Muscle of leg (tissue), 11 donors: ENCODE data around the gene CRLF2. TPM values are rescaled to one million over a fixed set of nuclear protein-coding genes. Genes with fewer than 3 reads are reported as not detected.
"Not testable (repeated sequence)": the region's sequence is repeated elsewhere in the genome, so short reads cannot be mapped to it uniquely, and the experiment has no call there.

ENCODE experiments used
- DNase-seq: peaks from one replicate; pipeline ENCODE4 v3.0.0; 2013
- H3K27ac ChIP-seq: one replicate; pipeline ENCODE4 v1.5.1; 2013; ENCODE audit warnings: mild to moderate bottlenecking, low read length, control low read depth
- H3K27me3 ChIP-seq: one replicate; pipeline ENCODE4 v1.6.1; 2013; ENCODE audit warnings: low read length; ENCODE audit not compliant: control insufficient read depth, insufficient read depth
- H3K36me3 ChIP-seq: one replicate; pipeline ENCODE4 v1.6.1; 2013; ENCODE audit warnings: low read length; ENCODE audit not compliant: control insufficient read depth, insufficient read depth
- H3K4me1 ChIP-seq: one replicate; pipeline ENCODE4 v1.6.1; 2013; ENCODE audit warnings: low read length; ENCODE audit not compliant: control insufficient read depth, insufficient read depth
- H3K4me3 ChIP-seq: one replicate; pipeline ENCODE4 v1.5.1; 2013; ENCODE audit warnings: low read length, control low read depth
- H3K9me3 ChIP-seq: replicated peaks from 2 replicates; pipeline ENCODE4 v1.6.1; 2013; ENCODE audit warnings: low read depth, low read length; ENCODE audit not compliant: control insufficient read depth
- WGBS: methylation state at CpG from one replicate; pipeline ENCODE4 v1.1.5; 2013; ENCODE audit warnings: missing lambda C conversion rate; ENCODE audit not compliant: insufficient coverage; 5-methylcytosine and 5-hydroxymethylcytosine counted together
- polyA plus RNA-seq, 8 donors: library from polyadenylated mRNA; unstranded; fragments of 120-200 nt; gene quantifications; one replicate each; pipeline versions ENCODE4 v1.2.1 to v1.2.3, GENCODE V29; 2013; ENCODE audit warnings: inconsistent platforms in 1 of 8, low replicate concordance in 1 of 8; ENCODE audit not compliant: insufficient read length in 8 of 8, insufficient read depth in 1 of 8
- total RNA-seq: library from RNA; stranded (reverse); fragments of 120-200 nt; gene quantifications from one replicate; pipeline ENCODE4 v1.2.4, GENCODE V29; 2013

Gene CRLF2
- total and polyA plus RNA-seq, 9 donors, result 0.10 to 0.21 (median 0.13) TPM; not detected in 6

DNA sequence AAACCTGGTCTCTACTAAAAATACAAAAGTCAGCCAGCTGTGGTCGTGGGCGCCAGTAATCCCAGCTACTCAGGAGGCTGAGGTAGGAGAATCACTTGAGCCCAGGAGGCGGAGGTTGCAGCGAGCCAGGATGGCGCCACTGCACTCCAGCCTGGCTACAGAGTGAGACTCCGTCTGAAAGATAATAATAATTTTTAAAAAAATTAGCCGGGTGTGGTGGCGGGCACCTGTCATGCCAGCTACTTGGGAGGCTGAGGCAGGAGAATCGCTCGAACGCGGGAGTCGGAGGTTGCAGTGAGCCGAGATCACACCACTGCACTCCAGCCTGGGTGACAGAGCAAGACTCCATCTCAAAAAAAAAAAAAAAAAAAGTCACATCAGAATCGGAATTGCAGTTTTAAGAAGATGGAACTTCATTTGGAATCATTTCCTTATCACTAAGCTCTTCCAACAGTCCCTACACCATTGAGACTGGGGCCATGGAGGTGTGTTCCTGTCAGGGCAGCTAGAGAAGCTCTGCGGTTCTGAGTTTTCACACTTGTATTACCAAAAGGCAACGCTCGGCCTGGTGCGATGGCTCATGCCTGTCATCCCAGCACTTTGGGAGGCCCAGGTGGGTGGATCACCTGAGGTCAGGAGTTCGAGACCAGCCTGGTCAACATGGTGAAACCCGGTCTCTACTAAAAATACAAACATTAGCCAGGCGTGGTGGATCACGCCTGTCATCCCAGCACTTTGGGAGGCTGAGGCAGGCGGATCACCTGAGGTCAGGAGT lies 55.6 kb downstream of the CRLF2 start:
- H3K4me3 ChIP-seq, H3K27me3 ChIP-seq, H3K27ac ChIP-seq, H3K36me3 ChIP-seq, H3K4me1 ChIP-seq, DNase-seq, H3K9me3 ChIP-seq: not testable (repeated sequence)
- 88% methylated on average over 16 of the region's 24 CpGs for WGBS

DNA sequence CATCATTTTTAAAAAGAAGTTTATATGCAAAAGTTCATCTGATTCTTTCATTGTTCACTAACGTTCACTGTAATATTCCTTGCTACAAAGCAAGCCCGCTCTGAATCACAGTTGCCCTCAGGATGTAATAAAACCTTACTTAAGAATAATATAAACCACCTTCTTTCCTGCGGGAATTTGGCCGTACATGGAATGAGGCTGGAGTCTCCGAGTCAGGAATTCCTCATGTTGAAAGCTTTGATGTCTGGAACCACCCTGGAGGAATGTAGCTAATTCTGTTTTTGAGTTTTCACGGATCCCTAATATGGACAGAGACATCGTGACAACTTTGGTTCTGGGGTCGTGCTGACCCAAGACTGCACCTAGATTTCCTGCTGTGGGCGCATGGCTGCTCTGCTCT lies 58.5 kb downstream of the CRLF2 start:
- H3K4me3 ChIP-seq, result no peak overlapping the region
- no peaks in the 10 kb centered on the region for H3K9me3 ChIP-seq
- no peak overlapping the region for H3K27ac ChIP-seq
- DNase-seq, result no peak
- H3K36me3 ChIP-seq, result no peaks in the 10 kb centered on the region
- H3K27me3 ChIP-seq, result peaks cover 2% of the 10 kb centered on the region
- WGBS, result 19% methylated on average over 5 of the region's 9 CpGs
- H3K4me1 ChIP-seq, result no peaks in the 10 kb centered on the region

DNA sequence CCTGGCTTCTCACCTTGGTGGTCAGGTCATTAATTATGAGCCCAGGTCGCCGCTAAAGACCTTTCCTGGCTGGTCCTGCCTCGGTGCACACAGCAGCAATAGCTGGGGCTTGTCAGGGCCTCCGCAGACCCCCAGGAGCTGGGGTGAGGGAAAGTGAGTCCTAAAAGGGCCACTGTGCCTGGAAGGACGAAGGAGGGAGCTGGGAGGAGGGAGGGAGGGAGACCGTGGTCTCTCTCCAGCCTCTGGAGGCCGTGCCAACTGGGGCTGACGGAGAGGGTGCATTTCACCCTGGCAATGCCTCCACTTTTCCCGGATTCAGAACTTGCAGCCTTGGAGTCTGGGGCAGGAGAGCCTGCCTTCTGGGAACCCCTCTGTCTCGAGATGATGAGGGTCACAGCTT lies 60.4 kb downstream of the CRLF2 start:
- H3K4me1 ChIP-seq, result no peaks in the 10 kb centered on the region
- H3K27me3 ChIP-seq, result peaks cover 7% of the 10 kb centered on the region
- 40% methylated on average over 9 of the region's 10 CpGs for WGBS
- no peak overlapping the region for H3K4me3 ChIP-seq
- DNase-seq, result no peak
- H3K36me3 ChIP-seq, result no peaks in the 10 kb centered on the region
- no peak overlapping the region for H3K27ac ChIP-seq
- no peaks in the 10 kb centered on the region for H3K9me3 ChIP-seq

DNA sequence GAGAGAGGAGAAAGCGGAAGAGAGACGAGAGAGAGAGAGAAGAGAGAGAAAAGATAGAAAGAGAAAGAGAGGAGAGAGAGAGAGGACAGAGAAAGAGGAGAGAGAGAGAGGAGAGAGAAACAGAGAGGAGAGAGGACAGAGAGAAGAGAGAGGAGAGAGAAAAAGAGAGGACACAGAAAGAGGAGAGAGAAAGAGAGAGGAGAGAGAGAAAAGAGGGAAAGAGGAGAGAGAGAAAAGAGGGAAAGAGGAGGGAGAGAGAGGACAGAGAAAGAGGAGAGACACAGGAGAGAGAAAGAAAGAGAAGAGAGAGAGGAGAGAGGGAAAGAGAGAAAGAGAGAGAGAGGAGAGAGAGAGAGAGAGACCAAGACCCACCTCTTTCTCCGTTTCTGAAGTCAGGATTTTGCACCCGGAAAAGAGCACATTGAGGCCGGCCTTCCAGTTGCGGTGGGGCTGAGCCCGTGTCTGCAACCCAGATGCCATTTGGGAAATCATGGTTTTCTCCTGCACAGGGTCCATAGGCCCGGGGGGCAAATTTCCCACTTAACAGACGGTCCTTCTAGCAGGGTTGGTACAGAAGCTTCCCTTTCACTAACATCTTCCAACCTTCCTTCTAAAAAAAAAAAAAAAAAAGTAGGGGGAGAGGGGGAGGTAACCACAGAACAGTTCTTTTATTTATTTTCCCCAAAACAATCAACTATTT lies 60.9 kb downstream of the CRLF2 start:
- H3K4me1 ChIP-seq, result no peaks in the 10 kb centered on the region
- no peak overlapping the region for H3K4me3 ChIP-seq
- H3K27ac ChIP-seq, result no peak overlapping the region
- no peaks in the 10 kb centered on the region for H3K36me3 ChIP-seq
- H3K27me3 ChIP-seq, result peaks cover 7% of the 10 kb centered on the region
- 25% methylated on average over 7 of the region's 9 CpGs for WGBS
- DNase-seq, result no peak
- H3K9me3 ChIP-seq, result no peaks in the 10 kb centered on the region

DNA sequence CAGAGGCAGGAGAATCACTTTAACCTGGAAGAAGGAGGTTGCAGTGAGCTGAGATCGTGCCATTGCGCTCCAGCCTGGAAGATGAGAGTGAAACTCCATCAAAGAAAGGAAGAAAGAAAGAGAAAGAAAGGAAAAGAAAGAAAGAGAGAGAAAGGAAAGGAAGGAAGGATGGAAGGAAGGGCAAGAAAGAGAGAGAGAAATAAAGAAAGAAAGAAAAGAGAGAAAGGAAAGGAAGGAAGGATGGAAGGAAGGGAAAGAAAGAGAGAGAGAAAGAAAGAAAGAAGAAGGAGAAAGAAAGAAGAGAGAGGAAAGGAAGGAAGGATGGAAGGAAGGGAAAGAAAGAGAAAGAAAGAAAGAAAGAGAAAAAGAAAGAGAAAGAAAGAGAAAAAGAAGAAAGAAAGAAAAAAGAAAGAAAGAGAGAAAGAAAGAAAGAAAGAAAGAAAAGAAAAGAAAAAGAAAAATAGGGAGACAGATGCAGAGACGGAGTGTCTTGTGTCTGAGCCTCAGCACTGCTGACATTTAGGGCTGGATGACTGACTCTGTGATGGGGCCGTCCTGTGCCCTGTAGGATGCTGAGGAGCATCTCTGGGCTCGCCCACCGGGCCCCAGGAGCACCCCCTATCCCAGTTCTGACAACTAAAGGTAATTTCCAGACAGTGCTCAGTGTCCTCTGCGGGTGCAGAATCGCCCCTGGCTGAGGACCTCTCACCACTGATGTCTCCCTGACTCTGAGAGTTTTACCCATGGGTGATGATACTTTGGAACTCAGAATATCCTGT lies 61.7 kb downstream of the CRLF2 start:
- no peaks in the 10 kb centered on the region for H3K9me3 ChIP-seq
- no peak overlapping the region for H3K4me3 ChIP-seq
- H3K27ac ChIP-seq, result no peak overlapping the region
- DNase-seq, result no peak
- WGBS, result 69% methylated on average over 7 of the region's 8 CpGs
- H3K27me3 ChIP-seq, result peaks cover 7% of the 10 kb centered on the region
- H3K36me3 ChIP-seq, result no peaks in the 10 kb centered on the region
- H3K4me1 ChIP-seq, result no peaks in the 10 kb centered on the region

DNA sequence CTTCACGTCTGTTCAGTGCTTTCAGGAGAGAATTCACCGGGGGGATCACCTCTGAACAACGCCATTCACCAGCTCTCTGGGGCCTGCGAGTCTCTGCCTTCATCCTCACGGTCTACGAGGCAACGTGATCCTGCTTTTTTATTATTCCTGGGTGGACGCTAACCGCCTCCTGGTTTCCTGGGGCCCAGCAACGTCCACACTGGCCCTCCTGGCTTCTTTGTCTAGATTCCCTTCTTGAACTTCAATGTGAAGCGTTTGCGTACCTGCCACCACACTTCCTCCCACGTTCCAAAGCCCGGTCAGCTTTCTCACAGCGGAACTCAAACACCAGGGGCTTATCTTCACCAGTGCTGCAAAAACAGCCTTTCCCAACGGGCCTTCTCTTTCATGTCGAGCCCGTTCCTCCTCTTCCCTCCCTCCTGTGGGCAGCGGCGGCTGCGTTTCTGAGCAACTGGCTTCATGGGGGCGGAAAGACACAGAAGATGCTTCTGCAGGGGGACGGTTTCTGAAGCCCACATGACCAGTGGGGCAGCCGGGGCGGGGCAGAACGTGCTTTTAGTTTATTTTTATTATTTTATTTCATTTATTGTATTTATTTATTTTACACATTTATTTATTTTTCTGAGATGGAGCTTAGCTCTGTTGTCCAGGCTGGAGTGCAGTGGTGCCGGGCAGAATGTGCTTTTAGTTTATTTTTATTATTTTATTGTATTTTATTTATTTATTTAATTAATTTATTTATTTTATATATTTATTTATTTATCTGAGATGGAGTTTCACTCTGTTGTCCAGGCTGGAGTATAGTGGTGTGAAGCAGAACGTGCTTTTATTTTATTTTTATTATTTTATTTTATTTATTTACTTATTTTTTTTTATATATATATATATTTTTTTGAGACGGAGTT lies 64.6 kb downstream of the CRLF2 start:
- no peak for DNase-seq
- no peak overlapping the region for H3K4me3 ChIP-seq
- 42% methylated on average over 21 of the region's 29 CpGs for WGBS

DNA sequence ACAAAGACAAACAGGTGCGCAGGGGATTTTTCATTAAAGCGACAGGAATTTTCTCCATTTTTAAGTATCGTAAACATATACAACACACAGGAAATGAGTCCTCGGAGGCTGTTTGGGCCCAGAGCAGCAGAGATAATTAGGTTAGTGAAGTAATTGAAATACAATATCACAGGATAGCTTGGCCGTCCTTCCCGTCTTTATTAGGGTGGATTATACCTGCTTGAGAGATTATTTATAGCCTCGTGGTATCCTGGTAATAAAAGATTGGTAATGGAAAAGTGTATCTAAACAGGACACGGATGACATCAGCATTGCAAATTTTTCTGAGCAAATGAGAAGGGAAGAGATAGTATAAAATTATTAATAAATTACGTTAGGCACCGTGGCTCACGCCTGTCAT lies 68.2 kb downstream of the CRLF2 start:
- WGBS, result 29% methylated on average over 4 of the region's 11 CpGs
- H3K4me1 ChIP-seq, result no peaks in the 10 kb centered on the region
- H3K36me3 ChIP-seq, result no peaks in the 10 kb centered on the region
- no peak for DNase-seq
- no peak overlapping the region for H3K4me3 ChIP-seq
- no peak overlapping the region for H3K27ac ChIP-seq
- H3K9me3 ChIP-seq, result no peaks in the 10 kb centered on the region
- peaks cover 13% of the 10 kb centered on the region for H3K27me3 ChIP-seq

More for the DNA sequence above, 64.6 kb downstream of the CRLF2 start:
- peaks cover 7% of the 10 kb centered on the region for H3K27me3 ChIP-seq
- H3K27ac ChIP-seq, result no peak overlapping the region
- H3K4me1 ChIP-seq, result no peaks in the 10 kb centered on the region
- H3K9me3 ChIP-seq, result no peaks in the 10 kb centered on the region
- no peaks in the 10 kb centered on the region for H3K36me3 ChIP-seq

Other genes starting within 250 kb of the CRLF2 start
- gene CSF2RA, start 56.2 kb upstream of the CRLF2 start, total RNA-seq, result 3.9 TPM
- 1 to 10 TPM; 3.5 to 5.7 (median 3.8) TPM for gene CSF2RA, start 56.2 kb upstream of the CRLF2 start, polyA plus RNA-seq
- 7.8 TPM for gene IL3RA, start 124.1 kb upstream of the CRLF2 start, total RNA-seq
- gene IL3RA, start 124.1 kb upstream of the CRLF2 start, polyA plus RNA-seq, result 10 to 100 TPM; 18.3 to 24.7 (median 19.3) TPM
- 137 TPM for gene SLC25A6, start 179.5 kb upstream of the CRLF2 start, total RNA-seq
- gene SLC25A6, start 179.5 kb upstream of the CRLF2 start, polyA plus RNA-seq, result 100 to 1,000 TPM; 513 to 720 (median 654) TPM
- gene ASMTL, start 240.3 kb upstream of the CRLF2 start, total RNA-seq, result 9.4 TPM
- 10 to 100 TPM; 21.4 to 32.5 (median 27.3) TPM for gene ASMTL, start 240.3 kb upstream of the CRLF2 start, polyA plus RNA-seq